HT1080 (cell line): ENCODE measurements around the gene SLC12A7. TPM values are rescaled to one million over a fixed set of nuclear protein-coding genes. Genes with fewer than 3 reads are reported as not detected.

Experiments used
- small RNA-seq: library from RNA; depleted of rRNA; stranded (forward); fragments of <200 nt; gene quantifications from one replicate; pipeline ENCODE3, GENCODE V24; 2014
- total RNA-seq: library from RNA; depleted of rRNA; stranded (reverse); fragments of >200 nt; shearing (Covaris generic); gene quantifications from 2 replicates; pipeline ENCODE4 v1.2.3, GENCODE V29; 2014; rRNA removed

The SLC12A7 gene
- total RNA-seq, 1 experiment from 2014 or later, result 2.4 TPM

Small RNAs within 50 kb of the gene (small RNA-seq; reads per million reads assigned to genes)
- not detected for gene MIR4635

Other genes with a start within 250 kb of the SLC12A7 start
- 49.2 and 52.7 TPM in 2 replicates for gene BRD9, start 219.3 kb downstream of the SLC12A7 start, total RNA-seq
- 190 and 220 TPM in 2 replicates for gene TRIP13, start 219.2 kb downstream of the SLC12A7 start, total RNA-seq
- gene NKD2, start 103.3 kb downstream of the SLC12A7 start, total RNA-seq, result not detected in 2 replicates
- gene SLC6A19, start 89.5 kb upstream of the SLC12A7 start, total RNA-seq, result not detected in 2 replicates
- not detected in 2 replicates for gene SLC6A18, start 113.3 kb upstream of the SLC12A7 start, total RNA-seq
- 9.0 and 10.5 TPM in 2 replicates for gene TERT, start 183.0 kb upstream of the SLC12A7 start, total RNA-seq
- 532 and 557 TPM in 2 replicates for gene CLPTM1L, start 233.0 kb upstream of the SLC12A7 start, total RNA-seq